Common myeloid progenitor, CD34-positive (primary cell): ENCODE measurements around the gene IGF2BP1.

Experiments used
- CTCF ChIA-PET: fragments of 350-600 bp; sonication (Branson Sonifier 250); formaldehyde crosslinking; loops from one replicate; lab custom pipeline; 2021; ENCODE audit warnings: antibody characterized with exemption; lab: Charles Lee
- POLR2A ChIA-PET: fragments of 350-600 bp; sonication (Branson Sonifier 250); formaldehyde crosslinking; loops from one replicate; lab custom pipeline; 2021; ENCODE audit warnings: antibody characterized with exemption; lab: Charles Lee
- DNase-seq, 3 donors: peaks; one replicate each; pipeline versions ENCODE4 v3.0.0 to v3.0.0-alpha.2; 2013
- H3K27ac ChIP-seq, 2 experiments: 1 replicate in 1 of 2; 2 replicates in 1 of 2; pipeline ENCODE4 v1.7.0; 2013; ENCODE audit warnings: inconsistent platforms in 2 of 2, low read length in 2 of 2, mild to moderate bottlenecking in 2 of 2, low read depth in 1 of 2, moderate library complexity in 1 of 2; ENCODE audit not compliant: severe bottlenecking in 2 of 2, insufficient read depth in 1 of 2, poor library complexity in 1 of 2
- H3K27me3 ChIP-seq, 5 experiments: replicated peaks in 2 of 5; 1 replicate in 3 of 5; 2 replicates in 2 of 5; pipeline versions ENCODE4 v1.6.1 to v1.7.0; 2013; ENCODE audit warnings: low read length in 4 of 5, mild to moderate bottlenecking in 2 of 5, moderate library complexity in 2 of 5, inconsistent platforms in 1 of 5; ENCODE audit not compliant: insufficient read depth in 5 of 5, control insufficient read depth in 4 of 5
- H3K36me3 ChIP-seq, 4 experiments: 1 replicate in 2 of 4; 2 replicates in 2 of 4; pipeline versions ENCODE4 v1.6.1 to v1.7.0; 2013; ENCODE audit warnings: low read length in 3 of 4, control low read depth in 1 of 4, mild to moderate bottlenecking in 1 of 4; ENCODE audit not compliant: control insufficient read depth in 4 of 4, insufficient read depth in 4 of 4
- H3K4me1 ChIP-seq, 4 experiments: 1 replicate in 3 of 4; 2 replicates in 1 of 4; pipeline versions ENCODE4 v1.6.1 to v1.7.1; 2013; ENCODE audit warnings: low read length in 3 of 4, mild to moderate bottlenecking in 3 of 4, control low read depth in 1 of 4, inconsistent platforms in 1 of 4, moderate library complexity in 1 of 4; ENCODE audit not compliant: control insufficient read depth in 4 of 4, insufficient read depth in 4 of 4; ENCODE audit errors: control extremely low read depth in 1 of 4
- H3K4me3 ChIP-seq, 7 experiments: 1 replicate in 4 of 7; 2 replicates in 3 of 7; pipeline versions ENCODE4 v1.5.1 to v1.7.0; 2013; ENCODE audit warnings: mild to moderate bottlenecking in 7 of 7, low read length in 6 of 7, moderate library complexity in 6 of 7, inconsistent platforms in 2 of 7, low read depth in 2 of 7, control low read depth in 1 of 7; ENCODE audit not compliant: insufficient read depth in 4 of 7, control insufficient read depth in 1 of 7; ENCODE audit errors: extremely low read depth in 1 of 7
- H3K9me3 ChIP-seq, 5 experiments: 1 replicate in 4 of 5; 2 replicates in 1 of 5; pipeline versions ENCODE4 v1.6.1 to v1.7.1; 2013; ENCODE audit warnings: low read length in 4 of 5, mild to moderate bottlenecking in 2 of 5, inconsistent platforms in 1 of 5, low read depth in 1 of 5, moderate library complexity in 1 of 5; ENCODE audit not compliant: control insufficient read depth in 4 of 5, insufficient read depth in 2 of 5; ENCODE audit errors: control extremely low read depth in 1 of 5
- WGBS: methylation state at CpG from one replicate; pipeline ENCODE4 v1.1.5; 2013; ENCODE audit not compliant: insufficient coverage; 5-methylcytosine and 5-hydroxymethylcytosine counted together

Gene IGF2BP1

DNA sequence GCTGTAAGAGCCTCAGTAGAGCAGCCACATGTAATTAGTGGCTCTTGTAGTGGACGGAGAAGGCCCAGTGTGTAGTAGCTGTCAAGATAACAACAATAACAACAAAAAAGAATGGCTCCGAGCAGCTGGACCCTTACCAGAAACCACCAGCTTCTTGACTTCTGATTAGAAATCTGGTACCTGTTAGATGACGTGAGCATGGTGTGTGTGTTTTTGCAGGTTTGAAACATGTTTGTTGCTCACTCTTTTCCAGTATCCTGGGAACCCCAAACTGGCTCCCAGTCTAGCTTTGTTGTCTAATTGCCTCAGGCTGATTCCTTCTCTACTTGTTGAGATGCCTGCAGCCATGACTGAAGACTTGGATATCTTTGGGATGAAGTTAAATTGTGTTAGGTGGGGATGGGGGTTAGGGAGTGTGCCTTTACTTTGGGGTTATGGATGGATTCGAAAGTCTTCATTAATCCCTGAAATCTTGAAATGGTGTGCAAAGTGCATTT lies 21.0 kb downstream of the IGF2BP1 start:
- H3K4me3 ChIP-seq: no peak overlapping the region
- no peak for DNase-seq
- CTCF ChIA-PET: interaction anchor here (1.7 kb wide), 1 partner anchor 12 kb away, joined by 6 read pairs; no protein-coding TSS in a partner anchor
- peaks cover 0 to 8% (median 1%) of the 10 kb centered on the region in 4 experiments for H3K4me1 ChIP-seq
- H3K9me3 ChIP-seq: no peaks in the 10 kb centered on the region
- no CpG with 5 or more reads among the region's 4 CpGs for WGBS
- no peak overlapping the region for H3K27ac ChIP-seq
- no peaks in the 10 kb centered on the region for H3K36me3 ChIP-seq
- peaks cover 0 to 53% (median 17%) of the 10 kb centered on the region in 5 experiments for H3K27me3 ChIP-seq
- POLR2A ChIA-PET: no interaction called here

GRCh38 chr17:49018748-49019147 lies 21.6 kb downstream of the IGF2BP1 start:
- no peak for DNase-seq
- WGBS: no CpG with 5 or more reads among the region's 1 CpG
- ChIA-PET POLR2A (interaction anchor here (0.6 kb wide), 1 partner anchor 60 kb away, joined by 3 read pairs; no protein-coding TSS in a partner anchor), CTCF (interaction anchor here (1.6 to 1.7 kb wide), 2 partner anchors 12 to 14 kb away, joined by 3 to 6 read pairs; no protein-coding TSS in a partner anchor)
- Histone ChIP-seq H3K4me3 (no peak overlapping the region), H3K4me1 (peaks cover 0 to 8% (median under 1%) of the 10 kb centered on the region in 4 experiments), H3K9me3 (no peaks in the 10 kb centered on the region), H3K27ac (no peak overlapping the region), H3K27me3 (peaks cover 0 to 48% (median 17%) of the 10 kb centered on the region in 5 experiments), H3K36me3 (no peaks in the 10 kb centered on the region)

DNA sequence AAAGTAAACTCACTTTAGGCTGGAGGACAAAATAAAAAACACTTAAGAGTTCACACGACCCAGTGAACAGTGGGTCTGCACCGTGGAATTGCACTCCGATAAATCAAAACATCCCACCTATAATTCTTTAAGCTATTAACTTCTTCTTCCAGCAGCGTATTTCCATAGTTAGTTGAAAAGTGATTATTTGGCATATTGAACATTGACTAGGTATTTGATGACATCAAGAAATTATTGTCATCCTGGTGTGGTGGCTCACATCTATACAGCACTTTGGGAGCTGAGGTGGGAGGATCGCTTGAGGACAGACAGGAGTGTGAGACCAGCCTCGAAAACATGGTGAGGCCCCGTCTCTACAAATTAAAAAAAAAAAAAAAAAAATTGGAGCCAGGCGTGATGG lies 23.4 kb downstream of the IGF2BP1 start:
- Histone ChIP-seq H3K4me3 (no peak overlapping the region), H3K27ac (no peak overlapping the region), H3K36me3 (no peaks in the 10 kb centered on the region), H3K27me3 (peaks cover 0 to 29% (median 14%) of the 10 kb centered on the region in 5 experiments), H3K9me3 (no peaks in the 10 kb centered on the region), H3K4me1 (no peaks in the 10 kb centered on the region)
- CTCF ChIA-PET: no interaction called here
- POLR2A ChIA-PET: no interaction called here
- no peak for DNase-seq
- 100% methylated on average over 3 of the region's 8 CpGs for WGBS

- POLR2A ChIA-PET: no interaction called here
- Histone ChIP-seq H3K4me3 (no peak overlapping the region), H3K9me3 (no peaks in the 10 kb centered on the region), H3K4me1 (no peaks in the 10 kb centered on the region), H3K36me3 (no peaks in the 10 kb centered on the region), H3K27ac (no peak overlapping the region), H3K27me3 (peaks cover 0 to 23% (median 10%) of the 10 kb centered on the region in 5 experiments)
- 97% methylated on average over 4 of the region's 5 CpGs for WGBS
- no peak for DNase-seq
- CTCF ChIA-PET: interaction anchor here (1.0 to 1.4 kb wide), 3 partner anchors 10 to 341 kb away, joined by 3 to 5 read pairs (median 3); no protein-coding TSS in a partner anchor
These were observed 24.0 kb downstream of the IGF2BP1 start for GRCh38 chr17:49021095-49021767.

- DNase-seq: no peak
- POLR2A ChIA-PET: no interaction called here
- Histone ChIP-seq H3K4me3 (no peak overlapping the region), H3K4me1 (no peaks in the 10 kb centered on the region), H3K36me3 (no peaks in the 10 kb centered on the region), H3K27ac (no peak overlapping the region), H3K9me3 (no peaks in the 10 kb centered on the region), H3K27me3 (peaks cover 0 to 20% (median 8%) of the 10 kb centered on the region in 5 experiments)
- WGBS: 100% methylated on average over 1 of the region's 2 CpGs
- CTCF ChIA-PET: interaction anchor here (1.0 to 1.4 kb wide), 3 partner anchors 9 to 342 kb away, joined by 3 to 5 read pairs (median 3); no protein-coding TSS in a partner anchor
These were observed 24.6 kb downstream of the IGF2BP1 start for GRCh38 chr17:49021768-49022103.

DNA sequence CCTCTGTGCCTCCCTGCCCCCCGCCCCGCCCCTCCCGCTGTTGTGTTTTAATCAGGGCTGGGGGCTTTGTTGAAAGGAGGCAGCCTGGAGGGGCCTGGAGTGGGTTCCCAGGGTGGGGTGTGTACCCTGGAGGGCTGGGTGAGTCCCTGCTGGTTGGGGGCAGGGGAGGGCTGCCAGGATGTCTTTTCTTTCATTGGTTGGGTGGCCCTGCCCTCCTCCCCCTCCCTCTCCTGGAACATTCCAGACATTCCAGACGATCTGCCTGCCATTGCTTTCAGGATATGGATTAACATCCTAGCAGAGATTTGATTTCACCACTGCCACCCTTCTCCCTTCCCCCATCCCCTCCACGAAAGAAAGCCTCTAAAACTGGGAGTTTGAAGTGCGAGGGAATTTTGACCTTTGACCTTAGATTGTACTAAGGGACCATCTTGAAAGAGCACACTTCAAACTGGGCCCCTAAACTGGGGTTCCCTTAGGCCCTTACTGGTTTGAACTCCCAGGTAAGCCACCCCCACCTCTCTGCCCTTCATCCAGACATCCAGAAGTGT lies 25.3 kb downstream of the IGF2BP1 start:
- no peak for DNase-seq
- CTCF ChIA-PET: interaction anchor here (1.4 kb wide), 1 partner anchor 343 kb away, joined by 3 read pairs; no protein-coding TSS in a partner anchor
- peaks cover 0 to 15% (median 5%) of the 10 kb centered on the region in 5 experiments for H3K27me3 ChIP-seq
- no peak overlapping the region for H3K27ac ChIP-seq
- 93% methylated on average over 5 of the region's 6 CpGs for WGBS
- H3K36me3 ChIP-seq: peaks cover 0 to 5% (median 0%) of the 10 kb centered on the region in 4 experiments
- no peaks in the 10 kb centered on the region for H3K4me1 ChIP-seq
- H3K9me3 ChIP-seq: no peaks in the 10 kb centered on the region
- POLR2A ChIA-PET: no interaction called here
- H3K4me3 ChIP-seq: no peak overlapping the region

DNA sequence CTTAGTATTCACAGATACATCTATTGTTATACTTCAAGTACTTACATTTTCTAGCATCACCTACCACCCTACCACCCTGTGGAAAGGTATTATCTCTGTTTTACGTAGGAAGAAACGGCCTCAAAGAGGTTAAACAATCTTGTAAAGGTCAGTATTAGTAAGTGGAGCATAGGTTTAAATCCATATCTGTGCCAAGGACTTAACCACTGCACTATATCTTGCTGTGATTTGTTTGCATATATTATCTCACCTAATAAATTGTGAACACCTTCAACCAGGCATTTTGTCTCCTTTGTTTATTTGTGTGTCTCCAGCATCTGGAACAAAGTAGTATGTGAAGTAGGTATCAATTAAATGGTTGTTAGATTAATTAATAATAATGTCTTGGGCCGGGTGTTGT lies 27.3 kb downstream of the IGF2BP1 start:
- ChIA-PET CTCF (interaction anchor here (0.7 to 1.0 kb wide), 2 partner anchors 11 to 88 kb away, joined by 3 read pairs; no protein-coding TSS in a partner anchor), POLR2A (no interaction called here)
- H3K4me3 ChIP-seq: no peak overlapping the region
- H3K36me3 ChIP-seq: peaks cover 0 to 5% (median 0%) of the 10 kb centered on the region in 4 experiments
- DNase-seq: no peak
- H3K27me3 ChIP-seq: peaks cover 0 to 9% (median 2%) of the 10 kb centered on the region in 5 experiments
- no peaks in the 10 kb centered on the region for H3K9me3 ChIP-seq
- WGBS: 100% methylated on average over 1 of the region's 3 CpGs
- no peak overlapping the region for H3K27ac ChIP-seq
- H3K4me1 ChIP-seq: no peaks in the 10 kb centered on the region
